HepG2 (cell line): Measurements from ENCODE around the gene C1R. TPM values are rescaled to one million over a fixed set of nuclear protein-coding genes. Genes with fewer than 3 reads are reported as not detected.

Source experiments
- AGO2 ChIP-seq: fragments of 200-400 bp; formaldehyde crosslinking; optimal IDR thresholded peaks from 2 replicates; pipeline ENCODE3; 2017; ENCODE audit warnings: mild to moderate bottlenecking, low read depth, low read length, moderate library complexity
- ASH2L ChIP-seq: fragments of 300-600, 200-600 bp; sonication (generic); IDR thresholded peaks from 2 replicates; pipeline ENCODE4 v1.7.0; 2017; ENCODE audit warnings: low read depth, mild to moderate bottlenecking, moderate library complexity, mixed read lengths, low read length; ENCODE audit not compliant: insufficient read length
- BHLHE40 ChIP-seq: IDR thresholded peaks from 2 replicates; pipeline ENCODE4 v1.6.1; 2011; ENCODE audit warnings: low read length, improper control_type of control experiment
- CERS6 ChIP-seq: sonication (generic); formaldehyde crosslinking; IDR thresholded peaks from 2 replicates; pipeline ENCODE4 v1.5.0; 2020; ENCODE audit warnings: missing genetic modification reagents
- DNMT1 ChIP-seq: sonication (generic); formaldehyde crosslinking; IDR thresholded peaks from 2 replicates; pipeline ENCODE4 v1.5.1; 2020; ENCODE audit warnings: mild to moderate bottlenecking, missing genetic modification reagents
- FOXK1 ChIP-seq: sonication (generic); formaldehyde crosslinking; IDR thresholded peaks from 2 replicates; pipeline ENCODE4 v1.4.0; 2020; ENCODE audit warnings: low read depth, missing genetic modification reagents, borderline replicate concordance
- FOXM1 ChIP-seq: sonication (generic); formaldehyde crosslinking; IDR thresholded peaks from 2 replicates; pipeline ENCODE4 v1.5.0; 2020; ENCODE audit warnings: missing genetic modification reagents
- GPBP1L1 ChIP-seq: sonication (generic); formaldehyde crosslinking; IDR thresholded peaks from 2 replicates; pipeline ENCODE4 v1.5.0; 2020; ENCODE audit warnings: mild to moderate bottlenecking, missing genetic modification reagents
- GRHL1 ChIP-seq: sonication (generic); formaldehyde crosslinking; conservative IDR thresholded peaks from 2 replicates; pipeline ENCODE4 v1.8.0; 2022; ENCODE audit warnings: missing genetic modification reagents
- HDAC6 ChIP-seq: fragments of 200-600 bp; sonication (generic); IDR thresholded peaks from 2 replicates; pipeline ENCODE4 v1.7.0; 2017; ENCODE audit warnings: mild to moderate bottlenecking, antibody characterized with exemption, low read length, low read depth
- NPAS2 ChIP-seq: sonication (generic); formaldehyde crosslinking; IDR thresholded peaks from 2 replicates; pipeline ENCODE4 v1.8.0; 2022; ENCODE audit warnings: mild to moderate bottlenecking, missing genetic modification reagents, borderline replicate concordance
- RARA ChIP-seq: IDR thresholded peaks from 2 replicates; pipeline ENCODE4 v1.6.1; 2016; ENCODE audit warnings: missing genetic modification reagents, missing compliant biosample characterization
- RBM22 ChIP-seq: fragments of 200-400 bp; formaldehyde crosslinking; optimal IDR thresholded peaks from 2 replicates; pipeline ENCODE3; 2017; ENCODE audit warnings: mild to moderate bottlenecking, low read length, moderate library complexity
- ZFP36 ChIP-seq: fragments of 150-350 bp; IDR thresholded peaks from 2 replicates; pipeline ENCODE4 v1.6.1; 2018; ENCODE audit warnings: borderline replicate concordance, low read length, low read depth; ENCODE audit not compliant: partially characterized antibody
- ZFP62 ChIP-seq: sonication (generic); formaldehyde crosslinking; IDR thresholded peaks from 2 replicates; pipeline ENCODE4 v1.4.0; 2020; ENCODE audit warnings: missing genetic modification reagents
- ZNF121 ChIP-seq: sonication (generic); formaldehyde crosslinking; IDR thresholded peaks from 2 replicates; pipeline ENCODE4 v1.5.0; 2020; ENCODE audit warnings: mild to moderate bottlenecking, missing genetic modification reagents
- ZNF367 ChIP-seq: sonication (generic); formaldehyde crosslinking; IDR thresholded peaks from 2 replicates; pipeline ENCODE4 v1.4.0; 2020; ENCODE audit warnings: missing genetic modification reagents, borderline replicate concordance
- ZNF615 ChIP-seq: sonication (generic); formaldehyde crosslinking; IDR thresholded peaks from 2 replicates; pipeline ENCODE4 v1.5.0; 2020; ENCODE audit warnings: mild to moderate bottlenecking, missing genetic modification reagents, borderline replicate concordance
- polyA plus RNA-seq, 8 experiments: library from polyadenylated mRNA; depleted of rRNA in 3 of 8; stranded (reverse) in 7 of 8; unstranded in 1 of 8; fragments of >200 nt; fragmentation: Illumina TruSeq in 4 of 8; extraction: Trizol in 4 of 8; gene quantifications; 2 replicates each; pipeline versions ENCODE4 v1.2.1 to v1.2.3, GENCODE V29; 2011 to 2016; ENCODE audit warnings: low read depth in 4 of 8, missing spikeins in 1 of 8, mixed read lengths in 1 of 8; ENCODE audit not compliant: insufficient read depth in 1 of 8
- total RNA-seq, 5 experiments: library from RNA; depleted of rRNA; stranded (reverse); fragments of >200 nt; fragmentation: Illumina TruSeq; extraction: Trizol; gene quantifications; 2 replicates each; pipeline ENCODE4 v1.2.3, GENCODE V29; 2016; ENCODE audit warnings: low read depth in 1 of 5
- TF ChIP-seq, protein P1 (sequence below): sonication (generic); formaldehyde crosslinking; IDR thresholded peaks from 2 replicates; pipeline ENCODE4 v1.8.0; 2022; ENCODE audit warnings: missing genetic modification reagents, mild to moderate bottlenecking, inconsistent platforms, borderline replicate concordance
- TF ChIP-seq, protein P2 (sequence below): IDR thresholded peaks from 2 replicates; pipeline ENCODE4 v1.4.0; 2020; ENCODE audit warnings: mild to moderate bottlenecking, missing genetic modification reagents

C1R gene
- total and polyA plus RNA-seq, 2 of the 13 experiments (the other 11 are each of a cell fraction or from before 2014, with no cell fraction given), result 3.5 to 6.5 TPM

- TF ChIP-seq FOXM1 (no peak), RARA (peak; percentile 70), CERS6 (CRISPR knock-in tag) (no peak), ZFP62 (CRISPR knock-in tag) (no peak), DNMT1 (CRISPR knock-in tag) (no peak), ZNF615 (CRISPR knock-in tag) (no peak), AGO2 (peak; percentile 77), ZNF367 (CRISPR knock-in tag) (no peak), NPAS2 (CRISPR knock-in tag) (no peak), HDAC6 (no peak), ZFP36 (no peak), GRHL1 (CRISPR knock-in tag) (no peak), ASH2L (peak; percentile 5), ZNF121 (CRISPR knock-in tag) (no peak), BHLHE40 (no peak), FOXK1 (CRISPR knock-in tag) (peak; percentile 14; the same call in 1 of the 2 replicates), GPBP1L1 (CRISPR knock-in tag) (no peak), RBM22 (no peak)
- TF ChIP-seq, protein P1, sequence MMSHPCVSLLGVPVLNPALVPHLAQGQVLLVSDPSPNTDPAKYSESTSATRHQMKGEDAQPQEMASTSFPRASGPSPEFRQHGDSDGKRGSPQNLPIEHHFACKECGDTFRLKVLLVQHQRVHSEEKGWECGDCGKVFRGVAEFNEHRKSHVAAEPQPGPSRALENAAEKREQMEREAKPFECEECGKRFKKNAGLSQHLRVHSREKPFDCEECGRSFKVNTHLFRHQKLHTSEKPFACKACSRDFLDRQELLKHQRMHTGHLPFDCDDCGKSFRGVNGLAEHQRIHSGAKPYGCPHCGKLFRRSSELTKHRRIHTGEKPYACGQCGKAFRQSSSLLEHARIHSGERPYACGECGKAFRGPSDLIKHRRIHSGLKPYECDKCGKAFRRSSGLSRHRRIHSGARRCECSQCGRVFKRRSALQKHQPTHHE (CRISPR knock-in tag), result no peak
- TF ChIP-seq, protein P2, sequence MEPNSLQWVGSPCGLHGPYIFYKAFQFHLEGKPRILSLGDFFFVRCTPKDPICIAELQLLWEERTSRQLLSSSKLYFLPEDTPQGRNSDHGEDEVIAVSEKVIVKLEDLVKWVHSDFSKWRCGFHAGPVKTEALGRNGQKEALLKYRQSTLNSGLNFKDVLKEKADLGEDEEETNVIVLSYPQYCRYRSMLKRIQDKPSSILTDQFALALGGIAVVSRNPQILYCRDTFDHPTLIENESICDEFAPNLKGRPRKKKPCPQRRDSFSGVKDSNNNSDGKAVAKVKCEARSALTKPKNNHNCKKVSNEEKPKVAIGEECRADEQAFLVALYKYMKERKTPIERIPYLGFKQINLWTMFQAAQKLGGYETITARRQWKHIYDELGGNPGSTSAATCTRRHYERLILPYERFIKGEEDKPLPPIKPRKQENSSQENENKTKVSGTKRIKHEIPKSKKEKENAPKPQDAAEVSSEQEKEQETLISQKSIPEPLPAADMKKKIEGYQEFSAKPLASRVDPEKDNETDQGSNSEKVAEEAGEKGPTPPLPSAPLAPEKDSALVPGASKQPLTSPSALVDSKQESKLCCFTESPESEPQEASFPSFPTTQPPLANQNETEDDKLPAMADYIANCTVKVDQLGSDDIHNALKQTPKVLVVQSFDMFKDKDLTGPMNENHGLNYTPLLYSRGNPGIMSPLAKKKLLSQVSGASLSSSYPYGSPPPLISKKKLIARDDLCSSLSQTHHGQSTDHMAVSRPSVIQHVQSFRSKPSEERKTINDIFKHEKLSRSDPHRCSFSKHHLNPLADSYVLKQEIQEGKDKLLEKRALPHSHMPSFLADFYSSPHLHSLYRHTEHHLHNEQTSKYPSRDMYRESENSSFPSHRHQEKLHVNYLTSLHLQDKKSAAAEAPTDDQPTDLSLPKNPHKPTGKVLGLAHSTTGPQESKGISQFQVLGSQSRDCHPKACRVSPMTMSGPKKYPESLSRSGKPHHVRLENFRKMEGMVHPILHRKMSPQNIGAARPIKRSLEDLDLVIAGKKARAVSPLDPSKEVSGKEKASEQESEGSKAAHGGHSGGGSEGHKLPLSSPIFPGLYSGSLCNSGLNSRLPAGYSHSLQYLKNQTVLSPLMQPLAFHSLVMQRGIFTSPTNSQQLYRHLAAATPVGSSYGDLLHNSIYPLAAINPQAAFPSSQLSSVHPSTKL (CRISPR knock-in tag), result peak; percentile 75
Observed at GRCh38 chr12:7127916-7128626, 35.8 kb upstream of the C1R start (continued).
